IPS-18a (cell line): ENCODE results near the gene LUZP1.

Experiments
- H3K27ac ChIP-seq: one replicate; pipeline ENCODE4 v1.5.1; 2013; ENCODE audit warnings: low read length
- H3K27me3 ChIP-seq: one replicate; pipeline ENCODE4 v1.6.1; 2013; ENCODE audit warnings: mild to moderate bottlenecking, low read length; ENCODE audit not compliant: control insufficient read depth, insufficient read depth
- H3K36me3 ChIP-seq: one replicate; pipeline ENCODE4 v1.6.1; 2013; ENCODE audit warnings: low read depth, low read length; ENCODE audit not compliant: control insufficient read depth
- H3K4me1 ChIP-seq: one replicate; pipeline ENCODE4 v1.6.1; 2013; ENCODE audit warnings: low read depth, low read length; ENCODE audit not compliant: control insufficient read depth
- H3K4me3 ChIP-seq: one replicate; pipeline ENCODE4 v1.5.1; 2013; ENCODE audit warnings: low read length
- H3K9ac ChIP-seq: one replicate; pipeline ENCODE4 v1.6.1; 2013; ENCODE audit warnings: mild to moderate bottlenecking, low read length, moderate library complexity
- H3K9me3 ChIP-seq: one replicate; pipeline ENCODE4 v1.6.1; 2013; ENCODE audit warnings: low read depth, low read length; ENCODE audit not compliant: control insufficient read depth

The LUZP1 gene

GRCh38 chr1:23062271-23062670 is 106.4 kb downstream of the LUZP1 start:
- H3K9me3 ChIP-seq: no peaks in the 10 kb centered on the region
- H3K27ac ChIP-seq: no peak overlapping the region
- H3K36me3 ChIP-seq: peaks cover 89% of the 10 kb centered on the region
- H3K27me3 ChIP-seq: no peaks in the 10 kb centered on the region
- no peak overlapping the region for H3K4me3 ChIP-seq
- H3K9ac ChIP-seq: no peak overlapping the region
- H3K4me1 ChIP-seq: no peaks in the 10 kb centered on the region

GRCh38 chr1:23057301-23057700 is 111.4 kb downstream of the LUZP1 start:
- H3K9me3 ChIP-seq: no peaks in the 10 kb centered on the region
- peaks cover 95% of the 10 kb centered on the region for H3K36me3 ChIP-seq
- no peak overlapping the region for H3K27ac ChIP-seq
- H3K4me1 ChIP-seq: no peaks in the 10 kb centered on the region
- no peaks in the 10 kb centered on the region for H3K27me3 ChIP-seq
- H3K9ac ChIP-seq: no peak overlapping the region
- no peak overlapping the region for H3K4me3 ChIP-seq

- no peak overlapping the region for H3K4me3 ChIP-seq
- peaks cover 54% of the 10 kb centered on the region for H3K36me3 ChIP-seq
- no peak overlapping the region for H3K9ac ChIP-seq
- H3K9me3 ChIP-seq: no peaks in the 10 kb centered on the region
- no peaks in the 10 kb centered on the region for H3K27me3 ChIP-seq
- H3K27ac ChIP-seq: no peak overlapping the region
- H3K4me1 ChIP-seq: no peaks in the 10 kb centered on the region
These were observed 117.3 kb downstream of the LUZP1 start for GRCh38 chr1:23051290-23051909.

- H3K27me3 ChIP-seq: no peaks in the 10 kb centered on the region
- peaks cover 42% of the 10 kb centered on the region for H3K36me3 ChIP-seq
- H3K27ac ChIP-seq: no peak overlapping the region
- H3K9me3 ChIP-seq: no peaks in the 10 kb centered on the region
- H3K4me1 ChIP-seq: no peaks in the 10 kb centered on the region
- no peak overlapping the region for H3K4me3 ChIP-seq
- H3K9ac ChIP-seq: no peak overlapping the region
These were observed 118.5 kb downstream of the LUZP1 start for GRCh38 chr1:23050201-23050600.

GRCh38 chr1:23044035-23044434 is 124.6 kb downstream of the LUZP1 start:
- no peak overlapping the region for H3K27ac ChIP-seq

GRCh38 chr1:23040509-23040908 is 128.1 kb downstream of the LUZP1 start:
- Histone ChIP-seq H3K36me3 (peaks cover 13% of the 10 kb centered on the region), H3K4me1 (peaks cover 11% of the 10 kb centered on the region), H3K4me3 (no peak overlapping the region), H3K9ac (no peak overlapping the region), H3K9me3 (no peaks in the 10 kb centered on the region), H3K27me3 (no peaks in the 10 kb centered on the region), H3K27ac (no peak overlapping the region)

More at GRCh38 chr1:23044035-23044434, 124.6 kb downstream of the LUZP1 start:
- Histone ChIP-seq H3K4me1 (peaks cover 5% of the 10 kb centered on the region), H3K36me3 (peaks cover 13% of the 10 kb centered on the region), H3K9me3 (no peaks in the 10 kb centered on the region), H3K4me3 (no peak overlapping the region), H3K27me3 (no peaks in the 10 kb centered on the region), H3K9ac (no peak overlapping the region)

- H3K36me3 ChIP-seq: peaks cover 11% of the 10 kb centered on the region
- no peak overlapping the region for H3K9ac ChIP-seq
- no peaks in the 10 kb centered on the region for H3K9me3 ChIP-seq
- no peak overlapping the region for H3K27ac ChIP-seq
- H3K27me3 ChIP-seq: no peaks in the 10 kb centered on the region
- peaks cover 12% of the 10 kb centered on the region for H3K4me1 ChIP-seq
- no peak overlapping the region for H3K4me3 ChIP-seq
These were observed 129.3 kb downstream of the LUZP1 start for GRCh38 chr1:23039308-23039826.

GRCh38 chr1:23037081-23037740 is 131.4 kb downstream of the LUZP1 start:
- no peaks in the 10 kb centered on the region for H3K9me3 ChIP-seq
- peaks cover 2% of the 10 kb centered on the region for H3K36me3 ChIP-seq
- H3K27ac ChIP-seq: no peak overlapping the region
- H3K4me1 ChIP-seq: peaks cover 15% of the 10 kb centered on the region
- no peak overlapping the region for H3K4me3 ChIP-seq
- no peaks in the 10 kb centered on the region for H3K27me3 ChIP-seq
- no peak overlapping the region for H3K9ac ChIP-seq

- Histone ChIP-seq H3K4me3 (no peak overlapping the region), H3K27me3 (no peaks in the 10 kb centered on the region), H3K9ac (no peak overlapping the region), H3K27ac (no peak overlapping the region), H3K9me3 (no peaks in the 10 kb centered on the region), H3K36me3 (peaks cover 3% of the 10 kb centered on the region), H3K4me1 (peaks cover 15% of the 10 kb centered on the region)
These were observed 132.7 kb downstream of the LUZP1 start for GRCh38 chr1:23035823-23036452.
